SJCRH30 (cell line): ENCODE results near the gene ADAMTS8. TPM values are rescaled to one million over a fixed set of nuclear protein-coding genes. Genes with fewer than 3 reads are reported as not detected.

Experiments
- DNase-seq, 2 experiments: peaks; one replicate each; pipeline ENCODE4 v3.0.0-alpha.2; 2015 to 2020
- H3K27ac ChIP-seq: fragments of 250-450 bp; sonication (Bioruptor Pico); 2 replicates; pipeline ENCODE4 v1.5.1; 2020; ENCODE audit warnings: mild to moderate bottlenecking, moderate library complexity
- H3K27me3 ChIP-seq: fragments of 250-450 bp; sonication (Bioruptor Pico); 2 replicates; pipeline ENCODE4 v1.5.1; 2020; ENCODE audit warnings: mild to moderate bottlenecking, moderate library complexity
- H3K36me3 ChIP-seq: fragments of 250-450 bp; sonication (Bioruptor Pico); 2 replicates; pipeline ENCODE4 v1.5.1; 2020; ENCODE audit warnings: mild to moderate bottlenecking, moderate library complexity
- H3K4me1 ChIP-seq: fragments of 250-450 bp; sonication (Bioruptor Pico); 2 replicates; pipeline ENCODE4 v1.5.1; 2020; ENCODE audit warnings: mild to moderate bottlenecking, moderate library complexity
- H3K4me3 ChIP-seq: fragments of 250-450 bp; sonication (Bioruptor Pico); 2 replicates; pipeline ENCODE4 v1.5.1; 2020; ENCODE audit warnings: mild to moderate bottlenecking, moderate library complexity
- H3K9me3 ChIP-seq: fragments of 250-450 bp; sonication (Bioruptor Pico); replicated peaks from 2 replicates; pipeline ENCODE4 v1.5.1; 2020; ENCODE audit warnings: mild to moderate bottlenecking, moderate library complexity
- total RNA-seq: library from RNA; depleted of rRNA; stranded (reverse); fragments of >200 nt; shearing (Covaris generic); gene quantifications from 2 replicates; pipeline ENCODE4 v1.2.3, GENCODE V29; 2014

ADAMTS8 gene
- total RNA-seq, 1 experiment from 2014 or later = not detected

DNA sequence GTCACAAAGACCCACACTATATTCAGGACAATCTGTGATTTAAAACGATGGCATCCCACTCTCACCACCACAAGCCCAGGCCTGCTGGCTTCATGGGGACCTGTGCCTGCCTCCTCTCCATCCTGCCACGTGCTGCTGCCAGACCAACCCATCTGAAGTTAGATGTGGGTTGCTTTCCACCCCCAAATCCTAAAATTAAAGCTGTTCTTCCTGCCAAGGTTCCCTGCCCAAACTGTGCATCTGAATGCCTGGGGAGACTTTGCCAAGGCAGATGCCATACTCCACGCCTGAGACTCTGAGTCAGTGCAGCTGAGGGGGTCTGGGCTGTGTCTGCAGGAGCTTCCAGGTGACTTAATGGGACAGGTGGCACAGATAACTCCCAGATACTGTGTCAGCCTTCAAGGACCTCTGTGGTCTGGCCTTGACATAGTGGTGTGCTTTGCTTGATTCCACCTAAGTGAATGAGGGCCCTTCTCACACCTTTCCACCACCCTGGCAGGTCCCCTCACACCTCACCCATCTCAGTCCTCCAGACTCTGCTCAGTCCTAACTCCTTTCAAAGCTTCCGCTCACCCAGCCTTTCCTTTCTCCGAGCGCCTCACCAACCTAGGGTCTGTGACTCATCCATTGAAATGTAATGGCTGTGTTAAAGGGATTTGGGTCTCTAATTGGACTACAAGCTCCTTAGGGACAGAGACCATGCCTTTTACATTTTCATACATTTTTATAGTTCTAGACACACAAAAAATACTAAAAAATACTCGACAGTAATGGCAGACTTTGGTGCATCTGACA is 18.6 kb downstream of the ADAMTS8 start:
- no peaks in the 10 kb centered on the region for H3K4me1 ChIP-seq
- DNase-seq = no peak
- no peak overlapping the region for H3K4me3 ChIP-seq
- no peaks in the 10 kb centered on the region for H3K36me3 ChIP-seq
- H3K9me3 ChIP-seq = no peaks in the 10 kb centered on the region
- no peak overlapping the region for H3K27ac ChIP-seq
- 0 out of 2 replicates have a peak, but pooled peaks cover 3% of the 10 kb centered on the region for H3K27me3 ChIP-seq

DNA sequence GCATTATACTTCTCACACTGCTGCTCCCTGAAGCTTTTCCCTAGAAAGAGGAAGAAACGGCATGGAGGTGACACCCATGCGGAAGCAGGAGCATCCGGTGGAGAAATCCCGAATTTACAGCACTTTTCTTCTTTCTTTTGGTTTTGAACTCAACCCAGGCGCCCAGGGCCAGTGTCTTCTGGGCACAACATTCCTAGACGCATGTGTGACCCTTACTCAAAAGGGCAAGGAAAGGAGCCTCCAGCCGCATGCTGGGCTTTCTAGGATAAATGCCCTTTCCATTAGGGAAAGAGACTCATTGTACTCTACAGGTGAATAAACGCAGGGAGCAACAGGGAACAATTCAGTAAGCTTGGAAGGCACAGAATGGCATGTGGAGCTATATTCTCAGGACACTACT is 19.5 kb downstream of the ADAMTS8 start:
- no peaks in the 10 kb centered on the region for H3K36me3 ChIP-seq
- H3K27ac ChIP-seq = no peak overlapping the region
- no peak overlapping the region for H3K4me3 ChIP-seq
- DNase-seq = no peak
- 0 out of 2 replicates have a peak, but pooled peaks cover 3% of the 10 kb centered on the region for H3K27me3 ChIP-seq
- H3K9me3 ChIP-seq = no peaks in the 10 kb centered on the region
- H3K4me1 ChIP-seq = peaks cover 1% of the 10 kb centered on the region; the same call in 1 of the 2 replicates

DNA sequence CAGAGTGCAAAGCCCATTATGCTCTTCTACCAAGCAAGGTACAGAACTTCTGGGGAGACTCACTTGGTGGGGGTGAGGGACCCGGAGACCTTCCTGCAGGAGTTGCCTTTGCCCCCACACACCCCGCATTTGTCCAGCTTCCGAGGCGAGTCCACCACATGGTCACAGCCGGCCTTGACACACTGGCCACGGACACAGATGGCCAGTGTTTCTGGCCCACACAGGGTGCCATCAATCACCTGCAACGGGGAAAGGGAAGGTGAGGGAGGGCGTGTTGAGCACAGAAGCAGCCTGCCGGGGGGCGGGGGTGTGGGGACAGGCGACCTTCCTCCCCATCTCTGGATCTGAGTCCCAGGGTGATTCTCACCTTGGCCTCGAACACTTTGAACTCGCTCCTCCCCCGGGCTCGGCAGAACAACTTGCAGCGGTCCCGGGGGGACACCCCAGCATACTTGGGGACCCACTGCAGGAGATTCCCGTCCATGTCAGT is 20.0 kb downstream of the ADAMTS8 start:
- DNase-seq = no peak
- H3K4me3 ChIP-seq = no peak overlapping the region
- H3K27ac ChIP-seq = no peak overlapping the region
- H3K36me3 ChIP-seq = no peaks in the 10 kb centered on the region
- 0 out of 2 replicates have a peak, but pooled peaks cover 3% of the 10 kb centered on the region for H3K27me3 ChIP-seq
- H3K4me1 ChIP-seq = peaks cover 5% of the 10 kb centered on the region; the same call in 1 of the 2 replicates
- no peaks in the 10 kb centered on the region for H3K9me3 ChIP-seq

DNA sequence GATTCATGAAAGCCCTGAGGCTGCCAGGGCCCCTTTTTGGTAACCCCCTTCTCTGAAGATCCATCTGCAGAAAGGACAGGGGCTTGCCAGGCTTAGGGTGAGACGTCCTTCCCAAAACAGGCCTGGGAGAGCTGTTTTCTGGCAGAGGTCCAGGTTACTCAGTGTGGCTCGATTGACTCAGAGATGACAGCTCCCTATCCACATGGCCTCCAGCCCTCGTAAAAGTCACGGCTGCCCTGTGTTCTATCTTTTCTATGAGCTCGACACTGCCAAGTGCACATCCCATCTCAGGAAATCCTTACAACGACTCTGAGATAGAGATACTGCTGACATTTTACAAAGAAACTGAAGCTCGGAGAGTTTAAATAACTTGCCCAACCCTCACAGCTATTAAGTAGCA is 20.4 kb downstream of the ADAMTS8 start:
- no peak overlapping the region for H3K4me3 ChIP-seq
- no peak overlapping the region for H3K27ac ChIP-seq
- peaks cover 6% of the 10 kb centered on the region; the same call in 1 of the 2 replicates for H3K4me1 ChIP-seq
- H3K36me3 ChIP-seq = no peaks in the 10 kb centered on the region
- H3K9me3 ChIP-seq = no peaks in the 10 kb centered on the region
- 0 out of 2 replicates have a peak, but pooled peaks cover 3% of the 10 kb centered on the region for H3K27me3 ChIP-seq
- DNase-seq = no peak

DNA sequence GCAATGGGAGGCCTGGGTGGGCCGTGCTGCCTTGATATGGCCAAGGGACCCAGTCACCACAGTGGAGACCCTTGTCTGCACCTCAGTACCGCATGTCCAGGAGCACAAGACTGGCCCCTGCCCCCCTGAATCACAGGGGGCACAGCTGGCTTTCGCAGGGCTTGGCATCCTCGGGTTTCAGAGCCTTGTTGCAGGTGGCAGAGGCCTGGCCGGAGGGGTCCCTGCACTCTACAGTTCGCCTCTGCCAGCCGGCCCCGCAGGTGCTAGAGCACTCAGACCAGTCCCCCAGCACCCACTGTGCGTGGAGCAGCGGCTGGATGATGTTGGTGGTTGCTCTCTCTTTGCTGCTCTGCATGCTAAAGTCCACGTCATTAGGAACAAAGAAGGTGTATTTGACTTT is 23.0 kb downstream of the ADAMTS8 start:
- Histone ChIP-seq H3K4me1 (peaks cover 10% of the 10 kb centered on the region; the same call in 1 of the 2 replicates), H3K27ac (no peak overlapping the region), H3K36me3 (no peaks in the 10 kb centered on the region), H3K9me3 (no peaks in the 10 kb centered on the region), H3K4me3 (no peak overlapping the region), H3K27me3 (0 out of 2 replicates have a peak, but pooled peaks cover 3% of the 10 kb centered on the region)
- no peak for DNase-seq

DNA sequence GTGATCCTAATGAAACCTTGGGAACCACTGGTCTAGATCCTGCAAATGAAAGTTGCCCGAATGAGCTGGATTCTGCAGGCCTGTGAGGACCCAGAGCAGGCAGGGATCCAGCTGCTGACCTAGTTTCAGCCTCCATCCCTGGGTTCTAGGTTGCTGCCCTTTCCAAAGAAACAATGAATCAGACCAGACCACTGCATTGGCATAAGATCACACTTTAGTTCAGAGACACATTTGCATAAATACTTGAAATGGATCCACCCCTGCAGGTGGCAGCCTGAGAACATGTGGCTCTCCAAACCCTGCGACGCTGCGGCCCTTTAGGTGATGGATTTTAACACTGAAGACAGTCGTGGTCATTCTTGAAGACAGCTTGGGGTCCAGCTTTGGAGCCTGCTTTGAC is 23.7 kb downstream of the ADAMTS8 start:
- peaks cover 10% of the 10 kb centered on the region; the same call in 1 of the 2 replicates for H3K4me1 ChIP-seq
- H3K9me3 ChIP-seq = no peaks in the 10 kb centered on the region

DNA sequence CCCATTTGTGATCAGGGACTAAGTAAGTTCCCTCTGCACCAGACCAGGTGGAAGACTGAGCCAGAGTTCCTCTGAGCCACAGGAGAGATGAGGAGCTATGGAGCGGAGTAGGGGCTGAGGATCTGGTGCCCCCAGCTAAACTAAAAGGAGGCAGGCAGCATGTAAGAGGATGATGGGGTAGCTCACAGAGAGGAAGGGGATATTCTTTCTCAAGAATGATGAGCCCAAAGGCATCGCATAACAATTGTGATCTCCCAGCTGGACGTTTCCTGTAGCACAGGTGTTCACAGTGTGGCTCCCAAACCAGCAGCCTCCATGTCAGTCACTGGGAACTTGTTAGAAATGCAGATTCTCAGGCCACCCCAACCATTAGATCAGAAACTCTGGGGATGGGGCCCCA is 24.4 kb downstream of the ADAMTS8 start:
- Histone ChIP-seq H3K4me3 (no peak overlapping the region), H3K27ac (peak overlapping the region; percentile 34; the same call in 1 of the 2 replicates), H3K9me3 (no peaks in the 10 kb centered on the region), H3K4me1 (peaks cover 10% of the 10 kb centered on the region; the same call in 1 of the 2 replicates), H3K27me3 (0 out of 2 replicates have a peak, but pooled peaks cover 3% of the 10 kb centered on the region), H3K36me3 (no peaks in the 10 kb centered on the region)
- DNase-seq = no peak

More for the DNA sequence above, 23.7 kb downstream of the ADAMTS8 start:
- H3K27me3 ChIP-seq = 0 out of 2 replicates have a peak, but pooled peaks cover 3% of the 10 kb centered on the region
- DNase-seq = no peak
- no peaks in the 10 kb centered on the region for H3K36me3 ChIP-seq
- no peak overlapping the region for H3K27ac ChIP-seq
- no peak overlapping the region for H3K4me3 ChIP-seq

DNA sequence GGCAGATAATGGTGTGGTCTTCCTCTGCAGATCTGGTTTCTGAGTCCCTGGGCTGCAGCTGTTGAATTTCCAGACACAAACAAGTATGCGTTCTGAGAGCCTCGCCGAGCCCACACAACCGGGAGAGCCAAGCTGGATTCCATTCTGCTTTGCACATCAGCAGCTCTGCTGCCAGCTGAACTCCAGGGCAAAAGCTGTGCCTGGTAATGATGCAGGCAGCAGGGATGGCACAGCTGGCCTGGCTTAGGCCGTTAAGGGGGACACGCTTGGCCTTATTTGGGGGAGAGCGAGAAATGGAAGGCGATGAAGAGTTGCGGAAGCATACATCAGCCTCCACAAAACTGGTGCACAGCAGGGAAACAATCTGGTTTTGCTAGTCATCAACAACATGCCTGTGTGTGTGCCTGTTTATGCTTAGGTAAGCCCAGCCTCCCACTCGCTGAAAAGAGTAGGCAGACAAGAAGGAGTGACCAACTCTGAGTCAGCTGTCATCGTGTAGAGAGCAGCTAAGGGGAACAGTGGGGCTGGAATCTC is 25.1 kb downstream of the ADAMTS8 start:
- Histone ChIP-seq H3K27ac (peak overlapping the region; percentile 34), H3K4me3 (no peak overlapping the region), H3K36me3 (no peaks in the 10 kb centered on the region), H3K9me3 (no peaks in the 10 kb centered on the region), H3K27me3 (0 out of 2 replicates have a peak, but pooled peaks cover 3% of the 10 kb centered on the region), H3K4me1 (peaks cover 10% of the 10 kb centered on the region; the same call in 1 of the 2 replicates)
- peak; percentile 68 to 75 for DNase-seq

DNA sequence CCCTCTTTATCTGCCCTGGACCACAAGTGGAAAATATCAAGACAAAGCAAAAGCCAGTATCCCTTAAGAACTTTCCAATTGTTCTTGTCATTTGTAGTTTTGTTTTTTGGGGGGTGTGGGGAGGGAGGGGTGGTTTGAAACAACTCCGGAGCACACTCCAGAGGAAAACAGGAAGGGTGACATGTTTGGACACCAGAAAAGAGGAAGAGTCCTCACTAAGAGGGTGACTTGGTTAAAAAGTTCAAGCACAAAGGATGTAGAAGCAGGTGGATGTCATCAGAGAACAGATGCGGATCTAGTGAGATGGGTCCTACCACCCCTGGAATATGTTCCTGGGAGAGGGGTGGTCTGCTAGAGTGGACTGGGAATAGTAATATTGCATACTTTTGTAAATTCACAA is 25.8 kb downstream of the ADAMTS8 start:
- Histone ChIP-seq H3K27me3 (no peaks in the 10 kb centered on the region), H3K9me3 (no peaks in the 10 kb centered on the region), H3K36me3 (no peaks in the 10 kb centered on the region), H3K4me3 (no peak overlapping the region), H3K27ac (no peak overlapping the region), H3K4me1 (peaks cover 10% of the 10 kb centered on the region; the same call in 1 of the 2 replicates)
- no peak for DNase-seq

DNA sequence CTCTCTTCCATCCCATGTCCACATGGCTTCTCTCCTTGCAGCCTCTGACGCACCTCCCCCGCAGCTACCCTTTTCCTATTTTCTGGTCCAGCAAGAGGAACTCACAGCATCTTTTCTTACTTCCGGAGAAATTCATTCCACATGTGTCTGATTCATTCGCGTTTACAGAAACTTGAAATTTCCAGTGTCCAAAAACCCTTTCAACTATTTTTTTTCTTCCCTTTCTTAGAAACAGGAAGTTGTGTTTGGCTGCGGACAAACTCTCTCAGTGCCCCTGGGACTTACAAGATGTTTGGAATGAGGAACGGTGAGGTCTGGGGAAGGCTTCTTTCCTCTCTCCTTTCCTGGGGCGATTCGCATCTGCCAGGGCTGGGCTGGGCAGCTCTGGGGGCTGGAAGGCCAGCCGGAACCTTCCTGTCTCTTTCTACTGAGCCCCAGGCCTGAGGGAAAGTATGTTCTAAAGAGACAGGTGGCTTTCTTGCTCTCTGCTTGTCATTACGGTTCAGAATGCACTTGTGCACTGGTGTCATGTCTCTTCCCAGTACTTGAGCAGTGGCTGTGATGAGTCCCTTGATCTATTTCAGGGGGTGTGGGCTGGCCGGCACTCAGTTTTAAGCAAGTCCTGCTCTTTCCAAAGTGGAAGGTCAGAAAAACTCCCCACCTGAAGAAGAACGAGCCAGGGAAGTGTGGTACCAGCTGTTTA is 27.5 kb downstream of the ADAMTS8 start:
- Histone ChIP-seq H3K36me3 (no peaks in the 10 kb centered on the region), H3K9me3 (no peaks in the 10 kb centered on the region), H3K4me3 (no peak overlapping the region), H3K4me1 (peaks cover 10% of the 10 kb centered on the region; the same call in 1 of the 2 replicates), H3K27me3 (no peaks in the 10 kb centered on the region), H3K27ac (no peak overlapping the region)
- DNase-seq = peak in 1 of 2 experiments; percentile 30

DNA sequence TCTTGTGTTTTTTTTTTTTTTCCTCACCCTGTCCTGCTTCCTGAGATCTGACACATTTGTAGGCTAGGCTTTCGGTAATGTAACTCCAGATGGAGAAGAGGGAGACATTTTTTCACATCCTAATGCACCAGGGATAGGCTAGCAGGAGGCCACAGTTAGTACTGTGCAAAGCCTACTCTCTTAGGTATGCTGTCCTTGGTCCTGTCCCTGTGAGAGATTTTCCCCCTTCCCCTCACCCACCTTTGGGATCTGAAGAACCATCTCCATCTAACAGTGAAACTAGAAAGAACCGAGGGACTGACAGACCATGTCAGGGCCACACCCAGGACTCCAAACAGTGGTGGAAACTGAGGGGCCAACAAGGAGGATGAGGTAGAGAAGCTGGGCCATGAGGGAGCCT is 29.2 kb downstream of the ADAMTS8 start:
- Histone ChIP-seq H3K27me3 (no peaks in the 10 kb centered on the region), H3K4me3 (no peak overlapping the region), H3K27ac (no peak overlapping the region), H3K4me1 (peaks cover 10% of the 10 kb centered on the region; the same call in 1 of the 2 replicates), H3K9me3 (no peaks in the 10 kb centered on the region), H3K36me3 (no peaks in the 10 kb centered on the region)
- no peak for DNase-seq

DNA sequence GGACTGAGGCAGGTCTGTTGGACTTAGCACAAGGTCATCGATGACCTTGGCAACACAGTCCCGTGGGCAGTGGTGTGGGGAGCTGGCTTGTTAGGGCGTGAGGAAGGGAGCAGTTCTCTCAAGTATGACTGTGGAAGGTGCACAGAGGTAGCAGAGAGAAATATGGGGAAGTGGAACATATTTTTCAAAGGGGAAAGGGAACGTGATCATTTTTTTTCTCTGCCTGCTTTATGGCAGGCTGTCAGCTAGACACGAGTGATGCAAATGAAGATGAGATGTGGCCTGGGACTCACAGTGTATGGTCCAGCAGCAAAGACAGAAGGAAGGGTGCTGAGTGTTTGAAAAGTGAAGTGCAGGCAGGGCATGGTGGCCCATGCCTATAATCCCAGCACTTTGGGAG is 30.6 kb downstream of the ADAMTS8 start:
- H3K36me3 ChIP-seq = no peaks in the 10 kb centered on the region
- no peak overlapping the region for H3K4me3 ChIP-seq
- no peaks in the 10 kb centered on the region for H3K9me3 ChIP-seq
- no peaks in the 10 kb centered on the region for H3K27me3 ChIP-seq
- no peak overlapping the region for H3K27ac ChIP-seq
- DNase-seq = no peak
- H3K4me1 ChIP-seq = peaks cover 2% of the 10 kb centered on the region; the same call in 1 of the 2 replicates

DNA sequence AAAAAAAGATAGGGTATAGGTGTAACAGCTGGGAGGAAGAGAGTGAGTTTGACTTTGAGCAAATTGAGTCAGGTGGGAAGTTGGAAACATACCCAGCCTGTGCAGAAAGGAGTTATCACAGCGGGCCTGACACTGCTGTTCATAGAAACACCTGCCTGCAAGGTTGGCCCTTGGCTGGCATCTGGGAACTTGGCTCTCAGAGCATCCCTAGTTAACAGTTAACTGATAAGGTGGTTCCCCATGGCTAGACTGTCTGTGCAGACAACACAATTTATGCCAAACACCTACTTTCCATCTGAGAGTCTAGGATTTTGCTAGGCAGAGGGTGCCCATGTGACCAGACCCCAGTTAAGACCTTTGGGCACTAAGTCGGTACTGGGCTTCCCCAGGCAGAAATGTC is 31.4 kb downstream of the ADAMTS8 start:
- Histone ChIP-seq H3K27me3 (no peaks in the 10 kb centered on the region), H3K27ac (no peak overlapping the region), H3K4me1 (no peaks in the 10 kb centered on the region; the same call in 1 of the 2 replicates), H3K36me3 (no peaks in the 10 kb centered on the region), H3K9me3 (no peaks in the 10 kb centered on the region), H3K4me3 (no peak overlapping the region)
- DNase-seq = no peak

DNA sequence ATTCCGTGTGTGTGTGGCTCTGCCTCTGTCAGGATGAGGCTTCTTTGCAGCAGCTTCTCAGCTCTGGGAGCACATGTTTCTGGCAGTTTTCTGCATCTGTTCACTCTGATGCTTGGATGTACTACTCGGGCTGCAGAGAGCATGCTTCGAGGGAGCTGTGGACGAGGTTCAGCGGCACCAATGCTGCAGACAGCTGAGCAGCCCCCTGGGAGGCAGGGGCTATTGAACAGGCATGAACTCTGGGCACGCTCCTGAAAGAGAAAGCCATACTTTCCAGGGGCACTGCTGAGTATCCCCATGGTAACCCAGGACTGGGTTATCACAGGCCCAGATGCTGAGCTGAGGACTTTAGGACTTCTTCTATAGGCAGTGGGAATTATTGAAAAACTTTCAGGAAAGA is 33.8 kb downstream of the ADAMTS8 start:
- Histone ChIP-seq H3K27ac (no peak overlapping the region), H3K27me3 (no peaks in the 10 kb centered on the region), H3K4me3 (no peak overlapping the region), H3K36me3 (no peaks in the 10 kb centered on the region), H3K9me3 (no peaks in the 10 kb centered on the region), H3K4me1 (peaks cover 3% of the 10 kb centered on the region; the same call in 1 of the 2 replicates)
- no peak for DNase-seq
